ENCODE data around the gene GMPR2.

Gene GMPR2

DNA sequence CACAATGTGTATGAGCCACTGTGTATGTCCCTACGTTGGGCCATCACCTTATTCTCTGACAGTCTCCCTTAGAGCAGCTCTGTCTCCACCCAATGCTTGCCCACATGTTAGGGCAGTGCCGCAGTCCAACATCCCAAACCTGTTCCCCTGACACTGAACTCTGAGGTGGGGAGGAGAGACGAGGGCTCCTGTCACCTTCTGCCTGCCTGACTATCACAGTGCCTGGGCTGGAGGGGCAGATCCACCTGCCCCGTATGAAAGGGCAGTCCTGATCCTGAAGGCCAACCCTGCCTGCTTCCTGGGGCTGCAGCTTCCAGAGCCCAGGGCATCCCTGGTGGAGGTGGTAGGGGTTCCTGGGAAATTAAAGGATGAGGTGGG lies 28.0 kb downstream of the GMPR2 start:
- peaks cover 2% of the 10 kb centered on the region for H3K27me3 Mint-ChIP-seq (ENCODE audit: low read depth, poor library complexity)
- H3K9me3 Mint-ChIP-seq = no peaks in the 10 kb centered on the region
- no peaks in the 10 kb centered on the region for H3K4me1 Mint-ChIP-seq
- no peaks in the 10 kb centered on the region for H3K36me3 Mint-ChIP-seq (ENCODE audit: low read depth)
- H3K4me3 Mint-ChIP-seq = no peak overlapping the region
- TF ChIP-seq, protein P1, sequence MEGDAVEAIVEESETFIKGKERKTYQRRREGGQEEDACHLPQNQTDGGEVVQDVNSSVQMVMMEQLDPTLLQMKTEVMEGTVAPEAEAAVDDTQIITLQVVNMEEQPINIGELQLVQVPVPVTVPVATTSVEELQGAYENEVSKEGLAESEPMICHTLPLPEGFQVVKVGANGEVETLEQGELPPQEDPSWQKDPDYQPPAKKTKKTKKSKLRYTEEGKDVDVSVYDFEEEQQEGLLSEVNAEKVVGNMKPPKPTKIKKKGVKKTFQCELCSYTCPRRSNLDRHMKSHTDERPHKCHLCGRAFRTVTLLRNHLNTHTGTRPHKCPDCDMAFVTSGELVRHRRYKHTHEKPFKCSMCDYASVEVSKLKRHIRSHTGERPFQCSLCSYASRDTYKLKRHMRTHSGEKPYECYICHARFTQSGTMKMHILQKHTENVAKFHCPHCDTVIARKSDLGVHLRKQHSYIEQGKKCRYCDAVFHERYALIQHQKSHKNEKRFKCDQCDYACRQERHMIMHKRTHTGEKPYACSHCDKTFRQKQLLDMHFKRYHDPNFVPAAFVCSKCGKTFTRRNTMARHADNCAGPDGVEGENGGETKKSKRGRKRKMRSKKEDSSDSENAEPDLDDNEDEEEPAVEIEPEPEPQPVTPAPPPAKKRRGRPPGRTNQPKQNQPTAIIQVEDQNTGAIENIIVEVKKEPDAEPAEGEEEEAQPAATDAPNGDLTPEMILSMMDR (IDR thresholded peaks at IDR 0.05) = no peak
- DNase-seq = no peak
- H3K27ac Mint-ChIP-seq = no peak overlapping the region

DNA sequence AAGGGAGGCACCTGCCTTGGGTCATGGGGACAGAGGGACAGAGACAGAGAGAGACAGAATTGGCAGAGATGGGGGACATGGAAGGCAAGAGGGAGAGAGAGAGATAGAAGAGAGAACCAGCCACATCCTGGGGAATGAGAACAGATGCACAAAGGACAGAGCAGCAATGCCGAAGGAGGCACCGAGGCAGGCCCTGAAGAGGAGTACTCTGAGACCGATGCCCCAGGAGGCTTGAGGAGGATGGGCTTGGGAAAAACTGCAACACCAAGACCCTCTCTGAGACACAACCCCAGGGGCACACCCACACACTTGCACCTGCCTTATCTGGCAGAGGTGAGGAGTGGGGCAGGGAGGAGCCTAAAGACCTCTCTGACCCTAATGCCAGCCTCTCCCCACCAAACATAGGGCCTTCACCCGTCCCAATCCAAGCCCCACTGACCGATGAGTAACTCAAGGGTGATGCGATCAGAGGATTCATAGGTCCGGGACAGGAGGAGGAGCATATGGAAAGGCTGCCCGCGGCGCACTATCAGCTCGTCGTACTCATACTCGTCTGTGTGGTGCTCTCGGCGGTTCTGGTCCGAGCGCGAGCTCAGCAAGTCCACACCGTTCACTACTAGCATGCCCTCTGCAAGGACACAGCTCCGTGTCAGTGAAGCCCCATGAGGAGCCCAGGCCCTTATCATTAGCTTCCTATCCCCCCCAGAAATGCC lies 28.7 kb downstream of the GMPR2 start:
- DNase-seq = no peak
- Mint-ChIP-seq H3K9me3 (no peaks in the 10 kb centered on the region), H3K27me3 (ENCODE audit: low read depth, poor library complexity) (peaks cover 2% of the 10 kb centered on the region), H3K27ac (no peak overlapping the region), H3K4me1 (no peaks in the 10 kb centered on the region), H3K36me3 (ENCODE audit: low read depth) (peaks cover under 1% of the 10 kb centered on the region), H3K4me3 (no peak overlapping the region)
- TF ChIP-seq, protein P1 (IDR thresholded peaks at IDR 0.05) = no peak

DNA sequence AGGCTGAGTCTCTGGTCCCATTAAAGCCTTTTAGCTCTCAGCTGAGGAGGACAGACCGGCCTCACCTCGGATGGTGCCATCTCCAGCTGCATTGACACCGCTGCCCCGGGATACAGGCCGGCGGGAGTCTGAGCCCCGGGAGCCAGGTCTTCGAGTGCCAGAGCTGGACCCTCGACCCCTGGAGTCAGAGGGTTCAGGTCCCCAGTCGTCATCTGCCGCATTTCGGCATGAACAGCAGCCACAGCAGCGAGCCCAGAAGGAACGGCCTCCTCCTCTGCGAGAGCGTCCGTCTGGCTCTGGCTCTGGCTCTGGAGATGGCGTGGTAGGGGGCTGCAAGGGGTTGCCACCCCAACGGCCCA lies 29.2 kb downstream of the GMPR2 start:
- Mint-ChIP-seq H3K27me3 (ENCODE audit: low read depth, poor library complexity) (peaks cover 2% of the 10 kb centered on the region), H3K36me3 (ENCODE audit: low read depth) (peaks cover 6% of the 10 kb centered on the region), H3K4me3 (no peak overlapping the region), H3K9me3 (no peaks in the 10 kb centered on the region), H3K4me1 (peaks cover 2% of the 10 kb centered on the region), H3K27ac (no peak overlapping the region)
- no peak for DNase-seq
- TF ChIP-seq, protein P1 (IDR thresholded peaks at IDR 0.05) = no peak

DNA sequence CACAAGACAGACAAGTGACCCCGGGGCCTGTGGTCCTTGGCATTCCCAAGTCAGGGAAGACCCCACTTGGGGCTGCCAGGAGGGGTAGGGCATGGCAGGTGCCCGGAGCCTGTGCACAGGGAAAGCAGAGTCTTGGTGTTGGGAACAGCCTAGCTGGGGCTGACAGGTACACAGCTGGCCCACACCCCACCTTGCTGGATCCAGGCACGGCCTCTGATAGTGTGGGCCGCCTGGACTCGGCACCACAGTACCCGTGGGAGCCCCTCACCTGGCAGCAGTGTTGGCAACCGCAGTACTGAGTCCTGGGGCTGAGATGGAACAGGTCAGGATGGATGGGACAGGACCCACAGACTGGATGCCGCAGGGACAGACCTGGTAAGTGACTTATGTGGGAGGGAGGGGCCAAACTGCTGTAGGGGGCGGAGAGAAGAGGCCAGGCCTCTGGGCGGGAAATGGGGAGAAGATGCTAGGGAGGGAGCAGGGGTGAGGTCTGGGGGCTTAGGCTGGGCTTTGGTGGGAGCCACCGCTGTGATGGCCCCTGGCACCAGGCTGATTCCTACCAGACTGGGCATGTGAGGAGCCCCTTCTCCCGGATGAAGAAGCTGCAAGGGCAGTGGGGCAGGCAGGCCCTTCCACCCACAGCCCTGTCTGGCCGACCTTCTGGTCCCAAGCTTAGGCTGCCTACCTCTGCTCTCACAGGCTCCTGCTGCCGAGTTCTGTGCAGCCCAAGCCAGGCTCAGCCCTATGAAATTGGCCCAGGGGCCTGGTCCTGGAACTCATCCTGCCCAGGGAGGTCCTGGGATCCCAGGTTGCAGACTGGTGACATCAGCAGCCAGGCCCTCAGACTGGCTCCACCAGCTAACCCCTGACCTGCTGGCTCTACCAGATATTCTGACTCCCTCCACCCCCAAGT lies 30.3 kb downstream of the GMPR2 start, which contains the start of gene TGM1:
Gene TGM1, minus strand, starts transcription at position 357 of the 913 bp plus-strand sequence. CDS start 825 bp downstream, outside the sequence.
- peaks cover 6% of the 10 kb centered on the region for H3K4me1 Mint-ChIP-seq

DNA sequence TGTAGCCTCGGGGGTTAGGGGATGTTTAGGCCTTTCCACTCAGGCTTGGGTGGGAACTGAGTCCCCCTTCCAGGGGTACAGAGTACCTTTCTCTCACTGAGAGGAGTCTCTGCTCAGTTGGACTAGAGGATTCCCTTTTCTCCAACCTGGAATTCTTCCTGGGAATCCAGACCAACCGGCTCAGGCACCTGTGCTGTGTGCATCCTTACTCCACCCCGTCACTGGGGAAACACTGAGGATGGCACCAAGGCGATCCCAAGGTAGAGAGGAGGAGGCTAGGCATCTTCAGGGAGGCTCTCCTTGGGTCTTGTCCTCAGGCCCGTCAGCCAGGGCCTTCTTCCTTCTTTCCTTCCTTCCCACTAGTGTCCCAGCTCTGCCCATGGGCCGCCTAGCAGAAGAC lies 31.1 kb downstream of the GMPR2 start:
- Mint-ChIP-seq H3K36me3 (ENCODE audit: low read depth) (peaks cover 10% of the 10 kb centered on the region), H3K27me3 (ENCODE audit: low read depth, poor library complexity) (peaks cover 2% of the 10 kb centered on the region), H3K4me3 (no peak overlapping the region), H3K4me1 (peaks cover 6% of the 10 kb centered on the region), H3K9me3 (no peaks in the 10 kb centered on the region), H3K27ac (no peak overlapping the region)
- TF ChIP-seq, protein P1 (IDR thresholded peaks at IDR 0.05) = no peak
- no peak for DNase-seq

More for the DNA sequence above, 30.3 kb downstream of the GMPR2 start, which contains the start of gene TGM1:
- TF ChIP-seq, protein P1 (IDR thresholded peaks at IDR 0.05) = no peak
- Mint-ChIP-seq H3K36me3 (ENCODE audit: low read depth) (peaks cover 10% of the 10 kb centered on the region), H3K27ac (peak within 1 kb of the TSS; percentile 2), H3K9me3 (no peaks in the 10 kb centered on the region), H3K27me3 (ENCODE audit: low read depth, poor library complexity) (peaks cover 2% of the 10 kb centered on the region), H3K4me3 (no peak within 1 kb of the TSS)
- no peak for DNase-seq

Data from nephron progenitor cell (in vitro differentiated cells).